Spleen (tissue), 11 donors: ENCODE results near the gene TRPM8. TPM values are rescaled to one million over a fixed set of nuclear protein-coding genes. Genes with fewer than 3 reads are reported as not detected.

ENCODE experiments used
- DNase-seq: peaks from one replicate; pipeline ENCODE4 v3.0.0-alpha.2; 2020
- H3K27ac ChIP-seq, 8 donors: fragments of 200-600 bp; sonication (generic) in 7 of 8; 1 replicate in 4 of 8; 2 replicates in 4 of 8; pipeline versions ENCODE4 v1.5.0 to v1.8.0; 2016 to 2021; ENCODE audit warnings: inconsistent platforms in 4 of 8, mild to moderate bottlenecking in 4 of 8, moderate library complexity in 1 of 8
- H3K27me3 ChIP-seq, 7 donors: fragments of 200-600 bp; sonication (generic) in 6 of 7; replicated peaks in 1 of 7; 1 replicate in 4 of 7; 2 replicates in 3 of 7; pipeline versions ENCODE4 v1.5.0 to v1.8.0; 2016 to 2021; ENCODE audit warnings: inconsistent platforms in 3 of 7, mild to moderate bottlenecking in 1 of 7
- H3K36me3 ChIP-seq, 6 donors: fragments of 200-600 bp; sonication (generic) in 5 of 6; 1 replicate in 4 of 6; 2 replicates in 2 of 6; pipeline versions ENCODE4 v1.5.0 to v1.8.0; 2016 to 2021; ENCODE audit warnings: inconsistent platforms in 2 of 6
- H3K4me1 ChIP-seq, 6 donors: fragments of 200-600 bp; sonication (generic) in 5 of 6; 1 replicate in 3 of 6; 2 replicates in 3 of 6; pipeline versions ENCODE4 v1.5.0 to v1.8.0; 2016 to 2021; ENCODE audit warnings: inconsistent platforms in 3 of 6
- H3K4me3 ChIP-seq, 8 donors: fragments of 200-600 bp; sonication (generic) in 7 of 8; 1 replicate in 4 of 8; 2 replicates in 4 of 8; pipeline versions ENCODE4 v1.5.0 to v1.8.0; 2016 to 2021; ENCODE audit warnings: inconsistent platforms in 4 of 8, mild to moderate bottlenecking in 4 of 8, moderate library complexity in 2 of 8
- H3K9me3 ChIP-seq, 8 donors: fragments of 200-600 bp; sonication (generic) in 7 of 8; 1 replicate in 4 of 8; 2 replicates in 4 of 8; pipeline versions ENCODE4 v1.5.0 to v1.8.0; 2016 to 2021; ENCODE audit warnings: inconsistent platforms in 4 of 8
- CTCF ChIP-seq, 11 experiments: fragments of 200-600 bp in 7 of 11; fragments of 450-650 bp in 4 of 11; sonication (generic) in 4 of 11; IDR thresholded peaks in 8 of 11; conservative IDR thresholded peaks in 3 of 11; 1 replicate in 7 of 11; 2 replicates in 4 of 11; pipeline versions ENCODE4 v1.4.0 to v1.8.0; 2016 to 2021; ENCODE audit warnings: antibody characterized with exemption in 11 of 11, inconsistent platforms in 4 of 11, mild to moderate bottlenecking in 1 of 11
- POLR2A ChIP-seq, 3 donors: fragments of 450-650 bp; IDR thresholded peaks; one replicate each; pipeline ENCODE4 v1.5.1; 2017; ENCODE audit warnings: antibody characterized with exemption in 3 of 3, mild to moderate bottlenecking in 1 of 3
- POLR2AphosphoS5 ChIP-seq, 3 donors: sonication (generic); formaldehyde crosslinking; IDR thresholded peaks; one replicate each; pipeline ENCODE4 v1.5.1; 2017; ENCODE audit warnings: antibody characterized with exemption in 3 of 3
- WGBS, 5 donors: extraction: QIAGEN DNeasy Blood & Tissue Kit in 3 of 5; methylation state at CpG; one replicate each; pipeline versions ENCODE4 v1.1.5 to v1.1.7; 2013 to 2018; 5-methylcytosine and 5-hydroxymethylcytosine counted together
- intact Hi-C: fragments of 100-400 bp; cut with DNase I; formaldehyde crosslinking; loops from one replicate; pipeline ENCODE4 v1.15.0; 2023; ENCODE audit warnings: low total_unique reads
- polyA plus RNA-seq, 3 donors: library from polyadenylated mRNA; stranded (reverse); fragments of 200-250 nt; gene quantifications; one replicate each; pipeline ENCODE4 v1.2.1, GENCODE V29; 2013
- total RNA-seq, 7 donors: library from RNA; depleted of rRNA in 3 of 7; stranded (reverse); fragments of >200 nt in 3 of 7; fragmentation: NEBNext Ultra II Directional in 4 of 7; extraction: Animal tissue kit (Norgen Biotek cat#: 25700) in 4 of 7; gene quantifications; one replicate each; pipeline versions ENCODE4 v1.1.0 to v1.2.1, GENCODE V29; 2016 to 2021
- donor health status: healthy with polysubstance abuse.
- donor health status: DM: no; HTN: no; CAD: no; lungs with moderate emphysema.
- donor health status: DM: no; HTN: no; CAD: no.
- donor health status: Bipolar disorder and iron deficiency.
- donor health status: healthy.
- donor health status: DM: no; HTN: no; CAD: no.
- donor health status: DM: yes; HTN: yes; CAD: no.

The TRPM8 gene
- total and polyA plus RNA-seq, 10 donors: 0.02 to 0.06 TPM; not detected in 8

- no peak overlapping the region for H3K27ac ChIP-seq
- intact Hi-C loops: no loop called here
- H3K4me3 ChIP-seq: no peak overlapping the region
- DNase-seq: no peak
- H3K27me3 ChIP-seq: peaks cover 0 to 9% (median 0%) of the 10 kb centered on the region in 7 donors
- TF ChIP-seq POLR2A (IDR thresholded peaks at IDR 0.05): no peak
- TF ChIP-seq POLR2AphosphoS5 (IDR thresholded peaks at IDR 0.05): no peak
- TF ChIP-seq CTCF (IDR thresholded peaks at IDR 0.05 in 8 of 11, conservative IDR thresholded peaks at IDR 0.05 in 3 of 11): no peak
- H3K9me3 ChIP-seq: no peaks in the 10 kb centered on the region
- H3K4me1 ChIP-seq: peaks cover 0 to 14% (median 4%) of the 10 kb centered on the region in 6 donors
- WGBS, 5 donors: 56 to 71% (median 63%) methylated on average over 5 of the region's 5 CpGs
- no peaks in the 10 kb centered on the region for H3K36me3 ChIP-seq
Measured at GRCh38 chr2:233996000-233996399, 78.8 kb downstream of the TRPM8 start.

GRCh38 chr2:233996461-233996860, 79.3 kb downstream of the TRPM8 start:
- DNase-seq: no peak
- TF ChIP-seq POLR2A (IDR thresholded peaks at IDR 0.05): no peak
- no peak for TF ChIP-seq POLR2AphosphoS5 (IDR thresholded peaks at IDR 0.05)
- no peak for TF ChIP-seq CTCF (IDR thresholded peaks at IDR 0.05 in 8 of 11, conservative IDR thresholded peaks at IDR 0.05 in 3 of 11)
- H3K4me3 ChIP-seq: no peak overlapping the region
- no peak overlapping the region for H3K27ac ChIP-seq
- intact Hi-C loops: no loop called here
- H3K4me1 ChIP-seq: peaks cover 0 to 10% (median 4%) of the 10 kb centered on the region in 6 donors
- no peaks in the 10 kb centered on the region for H3K36me3 ChIP-seq
- peaks cover 0 to 9% (median 0%) of the 10 kb centered on the region in 7 donors for H3K27me3 ChIP-seq
- H3K9me3 ChIP-seq: no peaks in the 10 kb centered on the region
- WGBS, 5 donors: 86 to 94% (median 87%) methylated on average over 5 of the region's 5 CpGs

GRCh38 chr2:233997707-233998106, 80.5 kb downstream of the TRPM8 start:
- WGBS, 5 donors: 71 to 92% (median 75%) methylated on average over 1 of the region's 1 CpG

GRCh38 chr2:233999182-233999581, 82.0 kb downstream of the TRPM8 start:
- no peaks in the 10 kb centered on the region for H3K36me3 ChIP-seq
- peaks cover 0 to 8% (median 4%) of the 10 kb centered on the region in 6 donors for H3K4me1 ChIP-seq
- intact Hi-C loops: no loop called here
- WGBS, 5 donors: 79 to 90% (median 87%) methylated on average over 6 to 10 of the region's 10 CpGs
- H3K4me3 ChIP-seq: no peak overlapping the region
- peaks cover 0 to 20% (median 0%) of the 10 kb centered on the region in 7 donors for H3K27me3 ChIP-seq
- TF ChIP-seq POLR2A (IDR thresholded peaks at IDR 0.05): no peak
- TF ChIP-seq CTCF (IDR thresholded peaks at IDR 0.05 in 8 of 11, conservative IDR thresholded peaks at IDR 0.05 in 3 of 11): no peak
- TF ChIP-seq POLR2AphosphoS5 (IDR thresholded peaks at IDR 0.05): no peak
- no peak overlapping the region for H3K27ac ChIP-seq
- H3K9me3 ChIP-seq: no peaks in the 10 kb centered on the region
- DNase-seq: no peak

More at GRCh38 chr2:233997707-233998106, 80.5 kb downstream of the TRPM8 start:
- no peaks in the 10 kb centered on the region for H3K36me3 ChIP-seq
- H3K4me3 ChIP-seq: no peak overlapping the region
- intact Hi-C loops: no loop called here
- H3K27me3 ChIP-seq: peaks cover 0 to 16% (median 0%) of the 10 kb centered on the region in 7 donors
- DNase-seq: no peak
- H3K27ac ChIP-seq: no peak overlapping the region
- H3K9me3 ChIP-seq: no peaks in the 10 kb centered on the region
- TF ChIP-seq CTCF (IDR thresholded peaks at IDR 0.05 in 8 of 11, conservative IDR thresholded peaks at IDR 0.05 in 3 of 11): no peak
- TF ChIP-seq POLR2A (IDR thresholded peaks at IDR 0.05): no peak
- no peak for TF ChIP-seq POLR2AphosphoS5 (IDR thresholded peaks at IDR 0.05)
- peaks cover 0 to 8% (median 4%) of the 10 kb centered on the region in 6 donors for H3K4me1 ChIP-seq
